Esophagus squamous epithelium (tissue), 4 donors: ENCODE data around the gene MAD1L1.

Experiments
- CTCF ChIP-seq, 6 experiments: fragments of 450-650 bp in 4 of 6; fragments of 200-600 bp in 2 of 6; sonication (generic) in 2 of 6; IDR thresholded peaks; one replicate each; pipeline ENCODE4 v1.5.1; 2016 to 2019; ENCODE audit warnings: antibody characterized with exemption in 6 of 6, mild to moderate bottlenecking in 4 of 6, moderate library complexity in 4 of 6
- POLR2A ChIP-seq, 4 donors: fragments of 450-650 bp; IDR thresholded peaks; one replicate each; pipeline ENCODE4 v1.6.1; 2017; ENCODE audit warnings: antibody characterized with exemption in 4 of 4, mild to moderate bottlenecking in 4 of 4, moderate library complexity in 3 of 4

GRCh38 chr7:2065528-2065927 is 167.2 kb downstream of the MAD1L1 start:
- no peak for TF ChIP-seq CTCF (IDR thresholded peaks at IDR 0.05)
- no peak for TF ChIP-seq POLR2A (IDR thresholded peaks at IDR 0.05)
